ENCODE data around the gene NME7. TPM values are rescaled to one million over a fixed set of nuclear protein-coding genes. Genes with fewer than 3 reads are reported as not detected.

NME7 gene
- total and polyA plus RNA-seq, 4 donors = 7.8 to 26.5 (median 9.4) TPM

GRCh38 chr1:169204157-169204556 is 163.4 kb downstream of the NME7 start (continued):
- TF ChIP-seq SP1 (IDR thresholded peaks at IDR 0.05) (no peak), ATF3 (IDR thresholded peaks at IDR 0.05) (no peak), FOXA1 (IDR thresholded peaks at IDR 0.05) (no peak), NR2F2 (IDR thresholded peaks at IDR 0.05) (no peak), TAF1 (conservative IDR thresholded peaks at IDR 0.05) (no peak)

DNA sequence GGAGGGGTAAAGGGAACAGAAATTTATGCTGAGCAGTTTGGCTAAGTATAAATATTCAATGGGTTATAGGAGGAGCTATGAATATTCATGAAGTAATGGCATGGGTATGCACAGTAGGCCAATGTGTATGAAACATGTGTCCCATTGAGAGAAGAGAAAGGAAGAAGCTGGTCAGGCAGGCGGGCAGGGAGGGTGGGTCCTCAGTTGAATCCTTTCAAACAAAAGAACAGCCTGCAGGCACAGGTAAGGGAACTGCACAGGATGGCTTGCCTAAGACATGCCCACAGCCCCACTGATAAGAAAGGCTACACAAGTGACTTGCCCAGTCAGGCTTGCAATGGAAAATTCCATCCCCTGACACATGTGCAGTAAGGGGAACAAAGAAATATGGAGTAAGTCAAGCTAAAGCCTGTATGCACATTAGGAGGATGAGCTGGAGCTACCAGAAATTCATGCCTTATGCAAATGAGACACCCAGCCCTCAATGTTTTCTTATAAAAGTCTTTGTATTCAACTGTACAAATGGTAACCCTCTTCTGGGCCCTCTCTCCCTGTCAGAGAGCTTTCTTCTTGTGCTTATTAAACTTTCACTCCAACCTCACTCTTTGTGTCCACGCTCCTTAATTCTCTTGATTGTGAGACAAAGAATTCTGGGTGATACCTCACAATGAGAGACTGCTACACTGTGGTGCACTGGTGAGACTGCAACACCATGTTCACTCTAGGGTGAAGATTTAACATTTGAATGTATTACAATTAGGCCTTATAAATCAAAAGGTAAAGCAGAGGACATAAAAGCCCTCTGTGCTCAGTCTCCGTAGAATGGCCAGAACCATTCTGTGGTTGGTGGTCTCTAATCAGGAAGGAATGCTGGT is 164.6 kb downstream of the NME7 start:
- DNase-seq (ENCODE audit: low spot score) = no peak
- WGBS = 99% methylated on average over 3 of the region's 3 CpGs
- TF ChIP-seq GABPA (IDR thresholded peaks at IDR 0.05 in 1 of 2, conservative IDR thresholded peaks at IDR 0.05 in 1 of 2) = no peak
- no peak for TF ChIP-seq NR2F2 (IDR thresholded peaks at IDR 0.05)
- TF ChIP-seq FOXA2 (IDR thresholded peaks at IDR 0.05) = no peak
- no peak for TF ChIP-seq EGR1 (IDR thresholded peaks at IDR 0.05; ENCODE audit: low read depth in 2 of 2)
- TF ChIP-seq, protein P1, sequence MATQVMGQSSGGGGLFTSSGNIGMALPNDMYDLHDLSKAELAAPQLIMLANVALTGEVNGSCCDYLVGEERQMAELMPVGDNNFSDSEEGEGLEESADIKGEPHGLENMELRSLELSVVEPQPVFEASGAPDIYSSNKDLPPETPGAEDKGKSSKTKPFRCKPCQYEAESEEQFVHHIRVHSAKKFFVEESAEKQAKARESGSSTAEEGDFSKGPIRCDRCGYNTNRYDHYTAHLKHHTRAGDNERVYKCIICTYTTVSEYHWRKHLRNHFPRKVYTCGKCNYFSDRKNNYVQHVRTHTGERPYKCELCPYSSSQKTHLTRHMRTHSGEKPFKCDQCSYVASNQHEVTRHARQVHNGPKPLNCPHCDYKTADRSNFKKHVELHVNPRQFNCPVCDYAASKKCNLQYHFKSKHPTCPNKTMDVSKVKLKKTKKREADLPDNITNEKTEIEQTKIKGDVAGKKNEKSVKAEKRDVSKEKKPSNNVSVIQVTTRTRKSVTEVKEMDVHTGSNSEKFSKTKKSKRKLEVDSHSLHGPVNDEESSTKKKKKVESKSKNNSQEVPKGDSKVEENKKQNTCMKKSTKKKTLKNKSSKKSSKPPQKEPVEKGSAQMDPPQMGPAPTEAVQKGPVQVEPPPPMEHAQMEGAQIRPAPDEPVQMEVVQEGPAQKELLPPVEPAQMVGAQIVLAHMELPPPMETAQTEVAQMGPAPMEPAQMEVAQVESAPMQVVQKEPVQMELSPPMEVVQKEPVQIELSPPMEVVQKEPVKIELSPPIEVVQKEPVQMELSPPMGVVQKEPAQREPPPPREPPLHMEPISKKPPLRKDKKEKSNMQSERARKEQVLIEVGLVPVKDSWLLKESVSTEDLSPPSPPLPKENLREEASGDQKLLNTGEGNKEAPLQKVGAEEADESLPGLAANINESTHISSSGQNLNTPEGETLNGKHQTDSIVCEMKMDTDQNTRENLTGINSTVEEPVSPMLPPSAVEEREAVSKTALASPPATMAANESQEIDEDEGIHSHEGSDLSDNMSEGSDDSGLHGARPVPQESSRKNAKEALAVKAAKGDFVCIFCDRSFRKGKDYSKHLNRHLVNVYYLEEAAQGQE (IDR thresholded peaks at IDR 0.05) = no peak
- no peak for TF ChIP-seq YY1 (IDR thresholded peaks at IDR 0.05)
- TF ChIP-seq, protein P2, sequence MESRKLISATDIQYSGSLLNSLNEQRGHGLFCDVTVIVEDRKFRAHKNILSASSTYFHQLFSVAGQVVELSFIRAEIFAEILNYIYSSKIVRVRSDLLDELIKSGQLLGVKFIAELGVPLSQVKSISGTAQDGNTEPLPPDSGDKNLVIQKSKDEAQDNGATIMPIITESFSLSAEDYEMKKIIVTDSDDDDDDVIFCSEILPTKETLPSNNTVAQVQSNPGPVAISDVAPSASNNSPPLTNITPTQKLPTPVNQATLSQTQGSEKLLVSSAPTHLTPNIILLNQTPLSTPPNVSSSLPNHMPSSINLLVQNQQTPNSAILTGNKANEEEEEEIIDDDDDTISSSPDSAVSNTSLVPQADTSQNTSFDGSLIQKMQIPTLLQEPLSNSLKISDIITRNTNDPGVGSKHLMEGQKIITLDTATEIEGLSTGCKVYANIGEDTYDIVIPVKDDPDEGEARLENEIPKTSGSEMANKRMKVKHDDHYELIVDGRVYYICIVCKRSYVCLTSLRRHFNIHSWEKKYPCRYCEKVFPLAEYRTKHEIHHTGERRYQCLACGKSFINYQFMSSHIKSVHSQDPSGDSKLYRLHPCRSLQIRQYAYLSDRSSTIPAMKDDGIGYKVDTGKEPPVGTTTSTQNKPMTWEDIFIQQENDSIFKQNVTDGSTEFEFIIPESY (IDR thresholded peaks at IDR 0.05) = no peak
- TF ChIP-seq RAD21 (IDR thresholded peaks at IDR 0.05) = no peak
- TF ChIP-seq HNF4A (conservative IDR thresholded peaks at IDR 0.05) = no peak
- no peak for TF ChIP-seq TAF1 (conservative IDR thresholded peaks at IDR 0.05)
- TF ChIP-seq SP1 (IDR thresholded peaks at IDR 0.05) = no peak
- no peak for TF ChIP-seq RXRA (IDR thresholded peaks at IDR 0.05)
- TF ChIP-seq, protein P3, sequence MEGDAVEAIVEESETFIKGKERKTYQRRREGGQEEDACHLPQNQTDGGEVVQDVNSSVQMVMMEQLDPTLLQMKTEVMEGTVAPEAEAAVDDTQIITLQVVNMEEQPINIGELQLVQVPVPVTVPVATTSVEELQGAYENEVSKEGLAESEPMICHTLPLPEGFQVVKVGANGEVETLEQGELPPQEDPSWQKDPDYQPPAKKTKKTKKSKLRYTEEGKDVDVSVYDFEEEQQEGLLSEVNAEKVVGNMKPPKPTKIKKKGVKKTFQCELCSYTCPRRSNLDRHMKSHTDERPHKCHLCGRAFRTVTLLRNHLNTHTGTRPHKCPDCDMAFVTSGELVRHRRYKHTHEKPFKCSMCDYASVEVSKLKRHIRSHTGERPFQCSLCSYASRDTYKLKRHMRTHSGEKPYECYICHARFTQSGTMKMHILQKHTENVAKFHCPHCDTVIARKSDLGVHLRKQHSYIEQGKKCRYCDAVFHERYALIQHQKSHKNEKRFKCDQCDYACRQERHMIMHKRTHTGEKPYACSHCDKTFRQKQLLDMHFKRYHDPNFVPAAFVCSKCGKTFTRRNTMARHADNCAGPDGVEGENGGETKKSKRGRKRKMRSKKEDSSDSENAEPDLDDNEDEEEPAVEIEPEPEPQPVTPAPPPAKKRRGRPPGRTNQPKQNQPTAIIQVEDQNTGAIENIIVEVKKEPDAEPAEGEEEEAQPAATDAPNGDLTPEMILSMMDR (IDR thresholded peaks at IDR 0.05; ENCODE audit: low read depth, low read length, missing input control) = no peak
- TF ChIP-seq HNF4G (IDR thresholded peaks at IDR 0.05) = no peak
- TF ChIP-seq ATF3 (IDR thresholded peaks at IDR 0.05) = no peak
- no peaks in the 10 kb centered on the region for H3K9me3 ChIP-seq (ENCODE audit: control insufficient read depth in 4 of 4, low read length in 3 of 4)
- no peaks in the 10 kb centered on the region for H3K27me3 ChIP-seq (ENCODE audit: control insufficient read depth in 4 of 4, insufficient read depth in 4 of 4, low read length in 3 of 4)
- H3K4me1 ChIP-seq (ENCODE audit: control insufficient read depth in 4 of 4, insufficient read depth in 4 of 4, low read length in 3 of 4) = no peaks in the 10 kb centered on the region
- no peak overlapping the region for H3K9ac ChIP-seq (ENCODE audit: low read depth in 1 of 2, low read length in 2 of 2)
- H3K4me3 ChIP-seq (ENCODE audit: low read depth in 1 of 3, low read length in 3 of 3) = no peak overlapping the region
- H3K27ac ChIP-seq (ENCODE audit: low read depth in 1 of 2, low read length in 2 of 2) = no peak overlapping the region
- no peaks in the 10 kb centered on the region for H3K36me3 ChIP-seq (ENCODE audit: control insufficient read depth in 4 of 4, insufficient read depth in 3 of 4, low read depth in 1 of 4, low read length in 3 of 4)

Measured in liver (tissue), 9 donors.